MM.1S (cell line): ENCODE data around the gene SPTLC1.

Experiments
- CTCF ChIP-seq: fragments of 300-600 bp; sonication (generic); IDR thresholded peaks from 2 replicates; pipeline ENCODE4 v1.5.1; 2016; ENCODE audit warnings: antibody characterized with exemption, low read length, mixed read lengths
- EZH2 ChIP-seq: fragments of 300-600 bp; sonication (generic); optimal IDR thresholded peaks from 2 replicates; pipeline ENCODE3; 2017; ENCODE audit warnings: low read depth, mild to moderate bottlenecking, antibody characterized with exemption, low read length, mixed read lengths
- EZH2phosphoT487 ChIP-seq: fragments of 300-600 bp; sonication (generic); IDR thresholded peaks from 2 replicates; pipeline ENCODE4 v1.6.1; 2018; ENCODE audit warnings: antibody characterized with exemption, low read length

- TF ChIP-seq CTCF (no peak), EZH2 (no peak), EZH2phosphoT487 (no peak)
These were observed 95.6 kb downstream of the SPTLC1 start for GRCh38 chr9:92019658-92020057.
